ENCODE results near the gene LRRC2.
A peak's percentile ranks its signal among the peaks of the same experiment; 100 is the strongest.
"Not testable (repeated sequence)": the region's sequence is repeated elsewhere in the genome, so short reads cannot be mapped to it uniquely, and the experiment has no call there.

The LRRC2 gene

DNA sequence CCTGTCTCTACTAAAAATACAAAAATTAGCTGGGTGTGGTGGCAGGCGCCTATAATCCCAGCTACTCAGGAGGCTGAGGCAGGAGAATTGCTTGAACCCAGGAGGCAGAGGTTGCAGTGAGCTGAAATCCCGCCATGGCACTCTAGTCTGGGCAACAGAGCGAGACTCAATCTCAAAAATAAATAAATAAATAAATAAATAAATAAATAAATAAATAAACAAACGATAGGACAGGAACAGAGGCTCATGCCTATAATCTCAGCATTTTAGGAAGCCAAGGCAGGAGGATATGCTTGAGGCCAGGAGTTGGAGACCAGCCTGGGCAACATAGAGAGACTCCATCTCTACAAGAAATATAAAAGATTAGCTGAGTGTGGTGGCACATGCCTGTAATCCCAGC lies 43.9 kb downstream of the LRRC2 start:
- not testable (repeated sequence) for DNase-seq

DNA sequence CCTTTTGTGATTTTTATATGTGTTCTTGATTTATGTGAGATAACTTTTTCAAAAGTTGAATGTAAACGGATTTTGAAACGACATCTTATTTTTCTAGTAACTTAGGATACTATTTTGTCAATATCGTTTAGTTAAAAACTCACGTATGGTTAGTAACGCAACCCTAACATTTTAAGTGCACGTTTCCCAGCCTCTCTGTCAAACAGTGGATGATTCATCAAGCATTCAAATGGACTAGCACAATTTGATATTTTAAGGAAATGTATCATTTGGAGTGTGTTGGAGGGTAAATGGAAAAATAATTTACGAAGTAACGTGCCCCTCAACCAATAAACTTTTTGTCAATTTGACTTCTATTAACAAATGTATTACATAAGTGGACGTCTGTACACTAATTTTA lies 45.0 kb downstream of the LRRC2 start:
- DNase-seq = no peak

DNA sequence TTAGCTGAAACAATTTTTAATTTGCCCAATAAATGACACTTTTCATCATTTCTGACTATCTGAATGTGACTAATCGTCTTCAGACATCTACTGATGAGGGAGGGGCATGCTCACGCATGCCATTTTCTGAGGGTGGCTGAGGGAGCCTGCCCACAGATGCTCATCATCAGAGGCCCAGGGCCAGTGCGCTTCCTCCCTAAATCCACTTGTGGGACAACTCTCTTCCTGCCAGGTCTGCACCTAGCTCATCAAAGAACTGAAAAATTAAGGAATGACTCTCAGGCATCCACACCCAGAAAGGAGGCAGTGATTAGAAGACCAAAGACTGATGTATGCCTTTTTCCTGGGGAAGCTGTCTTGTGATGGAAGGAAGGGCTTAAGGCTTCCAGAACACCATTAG lies 45.6 kb downstream of the LRRC2 start:
- no peak for DNase-seq

DNA sequence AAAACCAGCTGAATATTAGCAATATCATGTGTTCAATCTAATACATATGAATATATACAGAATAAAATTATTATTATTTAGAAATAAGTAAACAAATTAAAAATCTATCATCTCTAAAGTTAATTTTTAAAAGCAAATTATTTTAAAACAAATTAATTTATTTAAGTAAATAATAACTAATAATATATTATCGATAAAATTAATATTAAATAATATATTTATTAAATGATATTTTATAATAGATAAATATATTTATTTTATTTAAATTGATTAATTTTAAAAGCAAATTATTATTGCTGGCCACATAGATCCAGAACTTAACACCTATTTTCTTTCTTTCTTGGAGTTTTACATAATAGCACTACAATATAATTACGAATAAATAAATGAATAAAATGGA lies 46.1 kb downstream of the LRRC2 start:
- no peak for DNase-seq

DNA sequence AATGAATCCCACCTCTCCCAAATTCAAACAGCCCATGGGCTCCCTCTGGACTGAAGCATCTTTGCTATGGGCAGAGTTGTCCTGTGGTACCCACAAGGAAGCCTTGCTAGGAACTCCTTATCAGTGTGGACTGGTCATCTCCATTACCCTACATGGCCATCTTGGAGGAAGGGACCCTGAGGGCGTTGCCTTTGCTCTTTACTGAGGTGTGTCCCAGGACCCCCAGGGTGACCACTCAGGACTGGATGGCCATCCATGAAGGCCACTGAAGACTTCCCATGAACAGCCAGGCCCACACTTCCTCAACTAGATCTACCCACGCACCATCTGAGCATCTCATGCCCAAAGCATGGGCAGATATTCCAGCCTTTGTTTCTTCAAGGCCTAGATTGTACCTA lies 48.3 kb downstream of the LRRC2 start:
- no peak for DNase-seq

- DNase-seq = no peak
These were observed 48.9 kb downstream of the LRRC2 start for GRCh38 chr3:46517016-46517783.

DNA sequence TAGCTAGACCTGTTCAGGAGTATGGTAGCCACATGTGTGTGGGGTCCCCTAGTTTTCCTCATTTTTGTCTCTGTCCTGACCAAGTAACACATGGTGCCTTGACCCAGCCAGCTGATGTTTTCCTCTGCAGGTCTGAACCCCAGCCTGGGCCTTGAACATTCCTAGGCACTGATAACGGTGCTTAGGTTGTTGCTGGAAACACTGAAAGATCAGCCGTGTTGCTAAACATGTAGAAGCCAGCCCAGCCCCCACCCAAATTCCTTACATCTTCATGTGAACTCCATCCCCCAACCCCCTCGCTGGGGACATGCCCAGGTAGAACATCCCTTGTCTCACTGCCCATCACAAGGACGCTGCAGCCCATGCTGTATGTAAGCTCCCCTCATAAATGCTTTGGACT lies 49.6 kb downstream of the LRRC2 start:
- DNase-seq = no peak

DNA sequence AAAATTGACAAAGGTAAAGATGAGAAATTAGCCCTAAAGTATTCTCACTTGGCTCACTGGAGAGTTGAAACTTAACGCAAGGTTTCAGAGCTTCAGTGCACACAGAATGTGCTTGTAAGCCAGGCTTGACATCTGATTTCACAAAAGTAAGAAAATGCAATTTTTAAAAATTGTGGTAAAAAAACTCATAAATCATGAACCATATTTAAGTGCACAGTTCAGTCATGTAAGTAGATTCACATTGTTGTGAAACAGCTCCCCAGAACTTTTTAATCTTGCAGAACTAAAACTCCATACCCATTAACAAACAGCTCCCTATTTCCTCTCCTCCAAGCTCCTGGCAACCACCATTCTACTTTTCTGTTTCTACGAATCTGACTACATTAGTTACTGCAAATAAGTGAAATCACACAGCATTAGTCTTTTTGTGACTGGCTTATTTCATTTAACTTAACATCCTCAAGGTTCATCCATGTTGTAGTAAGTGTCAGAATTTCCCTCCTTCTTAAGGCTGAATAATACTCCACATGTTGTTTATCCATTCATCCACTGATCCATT lies 53.8 kb downstream of the LRRC2 start:
- no peak for DNase-seq

DNA sequence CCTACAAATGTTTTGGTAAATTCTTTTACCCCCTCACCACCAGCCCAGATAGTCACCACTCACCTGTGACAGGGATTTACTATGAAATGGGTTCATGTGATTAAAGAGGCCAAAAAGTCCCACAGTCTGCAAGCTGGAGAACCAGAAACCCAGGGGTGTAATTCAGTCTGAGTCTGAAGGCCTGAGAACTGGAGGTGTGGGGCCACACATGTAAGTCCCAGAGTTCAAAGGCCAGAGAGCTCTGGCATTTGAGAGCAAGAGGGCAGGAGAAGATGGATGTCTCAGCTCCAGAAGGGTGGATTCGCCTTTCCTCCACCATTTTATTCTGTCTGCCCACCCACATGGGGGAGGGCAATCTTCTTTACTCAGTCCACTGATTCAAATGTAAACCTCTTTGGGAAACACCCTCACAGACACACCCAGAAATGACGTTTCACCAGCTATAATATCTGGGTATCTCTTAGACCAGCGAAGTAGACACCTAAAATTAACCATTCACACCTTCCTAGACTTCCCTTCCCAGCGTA lies 56.4 kb downstream of the LRRC2 start:
- DNase-seq = no peak

- no peak for DNase-seq
These were observed 57.1 kb downstream of the LRRC2 start for GRCh38 chr3:46508850-46509591.

DNA sequence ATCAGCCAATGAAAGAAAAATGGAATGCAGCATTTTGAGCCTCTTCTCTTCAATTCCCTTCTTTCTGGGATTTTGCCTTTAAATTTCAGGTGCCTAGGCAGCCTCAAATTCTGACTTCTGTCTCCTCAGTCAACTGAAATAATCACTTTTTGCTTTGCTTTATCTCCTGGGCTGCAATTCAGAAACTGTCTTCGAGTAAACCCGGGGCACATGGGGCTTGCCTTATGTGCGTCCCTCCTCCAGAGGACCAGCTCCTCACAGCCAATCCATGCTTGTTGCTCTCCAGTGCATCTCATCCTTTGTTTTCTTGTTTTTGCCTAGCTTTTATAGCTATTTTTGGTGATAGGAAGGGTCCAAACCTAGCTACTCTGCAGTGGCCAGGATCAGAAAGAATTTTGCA lies 59.6 kb downstream of the LRRC2 start:
- no peak for DNase-seq

- no peak for DNase-seq
These were observed 60.1 kb downstream of the LRRC2 start for GRCh38 chr3:46505953-46506352.

GRCh38 chr3:46504789-46505188 lies 61.3 kb downstream of the LRRC2 start:
- DNase-seq = no peak

DNA sequence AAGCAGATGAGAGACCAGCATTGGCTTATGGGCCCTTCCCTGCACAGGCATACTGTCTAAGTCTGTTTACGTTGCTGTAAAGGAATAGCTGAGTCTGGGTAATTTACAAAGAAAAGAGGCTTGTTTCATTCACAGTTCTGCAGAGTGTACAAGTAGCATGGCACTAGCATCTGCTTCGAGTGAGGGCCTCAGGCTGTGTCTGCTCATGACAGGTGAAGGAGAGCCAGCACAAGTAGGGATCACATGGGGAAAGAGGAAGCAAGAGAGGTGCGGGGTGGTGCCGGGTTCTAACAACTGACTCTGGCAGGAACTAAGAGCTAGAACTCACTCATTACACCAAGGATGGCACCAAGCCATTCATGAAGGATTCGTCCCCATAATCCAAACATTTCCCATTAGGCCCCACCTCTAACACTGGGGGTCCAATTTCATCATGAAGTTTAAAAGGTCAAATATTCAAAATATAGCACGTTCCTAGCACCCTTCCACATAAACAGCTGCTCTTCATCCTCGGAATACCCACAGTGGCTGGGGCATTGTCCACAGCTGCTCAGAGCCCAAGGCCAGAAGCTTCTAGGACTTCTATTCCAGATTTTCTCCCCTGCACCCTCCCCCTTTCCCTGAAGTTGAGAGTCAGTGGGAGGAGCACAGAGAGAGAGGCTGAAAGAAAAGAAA lies 62.8 kb downstream of the LRRC2 start:
- DNase-seq = no peak

- DNase-seq = no peak
These were observed 64.4 kb downstream of the LRRC2 start for GRCh38 chr3:46501702-46502101.

DNA sequence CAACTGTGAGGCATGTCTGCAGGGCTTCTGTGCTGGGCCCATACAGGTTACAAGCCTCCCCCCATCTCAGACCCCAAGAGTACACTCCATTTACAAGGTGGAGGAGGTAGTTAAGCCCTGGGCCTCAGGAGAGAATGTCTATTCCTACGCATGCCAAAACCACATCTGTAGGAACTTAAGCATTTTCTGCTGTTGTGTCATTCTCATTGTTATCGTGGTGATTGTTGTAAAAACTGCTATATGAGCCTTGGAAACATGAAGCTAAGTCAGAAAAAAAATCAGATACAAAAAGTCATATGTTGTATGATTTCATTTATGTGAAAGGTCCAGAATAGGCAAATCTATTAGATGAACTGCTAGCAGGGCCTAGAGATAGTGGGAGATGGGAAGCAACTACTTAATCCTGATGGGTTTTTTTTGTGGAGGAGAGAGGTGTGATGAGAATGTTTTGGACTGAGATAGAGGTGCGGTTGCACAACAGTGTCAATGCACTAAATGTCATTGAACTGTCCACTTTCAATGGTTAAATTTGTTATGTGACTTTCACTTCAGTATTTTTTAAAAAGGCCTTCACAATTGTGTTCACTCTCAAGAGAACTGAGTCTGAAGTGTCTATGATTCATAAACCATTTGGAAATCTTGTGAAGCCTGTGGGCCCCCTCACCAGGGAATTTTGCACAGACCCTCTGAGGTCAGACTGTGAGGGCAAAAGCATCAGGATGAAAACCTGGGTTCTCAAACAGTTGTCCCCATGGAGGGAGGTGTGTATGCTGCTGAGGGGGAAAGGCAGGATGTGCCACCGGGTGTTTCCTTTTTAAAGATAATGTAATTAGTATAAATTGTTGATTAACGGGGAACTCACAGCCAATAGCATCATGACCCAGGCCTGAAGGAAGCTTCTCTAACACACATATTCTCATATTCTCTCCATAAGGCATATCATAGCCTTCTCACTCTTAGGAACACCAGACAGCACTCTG lies 65.2 kb downstream of the LRRC2 start:
- no peak for DNase-seq

GRCh38 chr3:46498916-46499519 lies 67.1 kb downstream of the LRRC2 start:
- DNase-seq = no peak

DNA sequence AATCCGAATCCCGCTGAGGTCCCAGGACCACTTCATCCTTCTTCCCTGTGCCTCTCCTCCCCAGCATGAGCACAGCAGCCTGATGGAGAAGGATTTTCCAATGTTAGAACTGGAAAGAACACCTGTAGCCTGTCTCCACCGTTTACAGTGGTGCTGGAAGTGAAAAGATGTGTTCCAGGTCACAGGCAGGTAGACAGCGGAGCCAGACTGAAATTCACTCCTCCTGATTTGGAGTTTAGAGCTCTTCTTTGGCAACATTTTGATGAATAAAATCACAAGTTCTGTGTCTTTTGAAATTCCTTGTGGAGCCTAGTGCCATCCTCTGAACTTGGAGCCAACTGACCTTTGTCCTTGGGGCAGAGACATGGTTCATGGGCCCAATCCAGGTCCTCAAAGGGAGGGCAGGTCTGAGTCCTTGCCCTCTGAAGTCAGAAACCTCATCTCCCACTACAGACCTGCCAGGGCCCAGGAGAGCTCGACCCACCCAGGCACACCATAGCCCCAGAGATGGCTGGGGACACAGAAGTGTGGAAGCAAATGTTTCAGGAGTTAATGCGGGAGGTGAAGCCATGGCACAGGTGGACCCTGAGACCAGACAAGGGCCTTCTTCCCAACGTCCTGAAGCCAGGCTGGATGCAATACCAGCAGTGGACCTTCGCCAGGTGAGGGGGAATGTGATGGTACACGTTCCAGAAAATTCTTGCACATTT lies 68.4 kb downstream of the LRRC2 start, which contains the start of gene RTP3:
Gene RTP3, plus strand, starts transcription at position 421 of the 710 bp plus-strand sequence. Its CDS starts 87 bp downstream, at position 508.
- DNase-seq = no peak

- peak; percentile 0 for DNase-seq
These were observed 69.2 kb downstream of the LRRC2 start for GRCh38 chr3:46496746-46497555.

DNA sequence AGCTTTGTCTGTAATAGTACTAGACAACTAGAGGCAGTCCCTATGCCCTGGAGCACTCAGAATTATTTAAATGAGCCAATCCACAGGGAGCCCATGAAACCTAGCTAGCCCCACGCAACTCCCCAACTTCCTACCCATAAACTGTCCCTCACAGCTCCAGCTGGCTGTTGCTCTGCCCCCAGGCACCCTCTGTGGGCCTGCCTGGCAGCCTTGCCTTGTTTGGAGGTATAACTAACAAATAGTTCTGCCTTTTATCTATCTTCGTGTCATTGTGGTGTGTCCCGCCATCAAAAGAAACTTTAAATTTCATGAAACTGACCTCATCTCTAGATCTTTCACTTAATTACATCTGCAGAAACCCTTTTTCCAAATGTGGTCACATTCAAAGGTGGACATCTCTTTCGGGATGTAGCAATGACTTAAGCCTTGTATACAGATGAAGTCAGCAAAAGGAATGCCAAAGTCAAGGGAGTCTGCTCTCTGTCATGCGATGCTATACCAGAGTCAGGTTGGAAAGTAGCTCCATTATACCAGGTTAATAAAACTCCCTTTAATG lies 70.1 kb downstream of the LRRC2 start:
- DNase-seq = no peak
